Stimulated activated CD8-positive, alpha-beta memory T cell treated with anti-CD3 and anti-CD28 coated beads, Interleukin-7, amount 100 ng/mL, for 24 hours (primary cell): ENCODE data around the gene ARID1B.

ENCODE experiments used
- DNase-seq: peaks from one replicate; pipeline ENCODE4 v3.0.0-alpha.2; 2020; ENCODE audit warnings: low read depth

ARID1B gene

GRCh38 chr6:156826290-156826955 lies 49.2 kb downstream of the ARID1B start:
- no peak for DNase-seq

DNA sequence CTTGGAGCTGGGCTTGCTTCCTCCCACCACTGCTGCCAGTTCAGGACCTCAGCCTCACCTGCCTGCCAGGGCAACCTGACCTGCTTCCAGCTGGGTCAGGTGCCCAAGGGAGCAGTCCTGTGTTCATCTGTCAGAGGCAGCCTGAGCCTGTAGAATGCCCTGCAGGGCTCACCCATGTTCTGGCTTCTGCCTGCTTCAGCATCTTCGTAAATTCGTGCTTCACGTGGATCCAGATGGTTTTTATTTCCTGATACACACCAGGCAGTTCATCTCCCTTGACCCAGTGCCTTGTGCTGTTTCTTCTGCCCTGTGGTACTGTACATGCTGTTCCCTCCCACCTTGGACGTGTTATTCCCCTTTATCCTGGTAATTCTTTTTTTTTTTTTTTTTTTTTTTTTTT lies 50.2 kb downstream of the ARID1B start:
- no peak for DNase-seq

DNA sequence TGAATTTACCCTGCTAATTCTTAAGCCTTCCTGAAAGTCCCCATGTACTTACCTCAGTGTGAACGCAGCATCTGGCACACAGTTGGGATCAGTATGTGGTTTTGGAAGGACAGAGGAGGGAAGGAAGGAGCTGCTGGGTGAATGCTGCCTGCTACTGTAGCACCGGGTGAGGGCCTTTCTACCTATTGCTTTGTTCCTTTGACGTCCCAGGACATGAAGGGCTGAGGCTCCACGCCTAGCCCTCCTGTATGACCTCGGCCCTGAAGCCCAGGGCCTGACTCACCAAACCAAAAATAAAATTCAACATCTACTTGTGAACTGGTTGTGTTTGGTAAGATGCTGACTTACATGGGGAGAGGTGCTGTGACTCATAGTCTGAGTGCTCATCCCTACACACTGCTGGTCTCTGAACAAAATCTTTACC lies 51.1 kb downstream of the ARID1B start:
- no peak for DNase-seq

GRCh38 chr6:156830126-156830525 lies 52.9 kb downstream of the ARID1B start:
- no peak for DNase-seq

DNA sequence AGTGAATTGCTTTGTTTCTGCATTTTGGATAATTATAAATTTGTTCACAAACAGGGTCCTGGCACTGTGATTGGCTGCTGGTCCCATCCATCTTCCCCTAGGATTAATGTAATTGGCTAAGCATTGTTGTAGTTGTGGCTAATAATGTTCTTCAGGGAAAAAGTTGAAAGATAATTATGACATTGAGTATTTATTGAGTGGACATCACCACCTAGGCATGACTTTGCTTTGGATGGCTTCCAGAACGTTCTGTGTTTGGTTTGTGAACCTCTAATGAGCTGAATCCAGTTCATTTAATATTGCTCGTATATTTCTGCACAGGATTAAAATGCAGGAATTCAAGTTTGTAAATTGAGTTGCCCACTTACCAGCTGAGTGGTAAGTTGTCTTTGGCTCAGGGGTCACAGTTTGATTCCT lies 55.1 kb downstream of the ARID1B start:
- DNase-seq = no peak

DNA sequence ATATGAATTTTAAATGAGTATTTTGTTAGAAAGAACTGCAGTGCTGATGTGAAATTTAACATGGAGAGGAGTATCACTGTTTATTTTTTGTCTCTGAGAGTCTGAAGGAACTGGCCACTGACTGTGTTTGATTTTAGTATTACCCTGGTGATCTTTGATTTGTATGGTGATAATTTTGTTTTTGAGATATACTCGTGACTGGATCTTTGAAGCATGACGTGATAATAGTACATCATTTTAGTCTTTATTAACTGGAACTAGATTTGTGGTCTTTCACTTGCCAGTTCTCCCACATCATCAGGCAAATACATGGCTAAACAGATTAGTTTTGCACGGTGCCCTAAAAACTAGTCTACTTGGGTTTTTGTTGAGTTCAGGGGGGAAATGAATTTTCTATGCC lies 55.5 kb downstream of the ARID1B start:
- DNase-seq = no peak

GRCh38 chr6:156833755-156834154 lies 56.6 kb downstream of the ARID1B start:
- DNase-seq = no peak

- no peak for DNase-seq
Measured at GRCh38 chr6:156839129-156839528, 62.0 kb downstream of the ARID1B start.

DNA sequence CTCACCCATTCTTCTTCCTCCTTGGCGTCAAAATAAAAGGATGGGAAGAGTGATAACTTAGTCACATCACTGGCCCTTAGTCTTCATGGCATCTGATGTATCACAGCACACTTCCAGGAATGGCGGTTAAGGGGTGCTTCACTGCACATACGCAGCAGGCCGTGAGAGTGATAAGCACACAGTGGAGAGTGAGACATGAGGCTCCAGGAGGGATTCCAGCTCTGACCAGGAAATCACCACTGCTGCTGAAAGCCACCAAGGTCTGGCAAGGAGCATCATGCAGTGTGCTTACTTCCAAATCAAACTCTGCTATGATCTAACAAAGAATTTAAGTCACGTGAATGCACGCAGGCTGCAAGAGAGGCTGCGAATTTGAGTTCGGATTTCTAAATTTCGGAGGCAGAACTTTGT lies 62.4 kb downstream of the ARID1B start:
- DNase-seq = no peak

DNA sequence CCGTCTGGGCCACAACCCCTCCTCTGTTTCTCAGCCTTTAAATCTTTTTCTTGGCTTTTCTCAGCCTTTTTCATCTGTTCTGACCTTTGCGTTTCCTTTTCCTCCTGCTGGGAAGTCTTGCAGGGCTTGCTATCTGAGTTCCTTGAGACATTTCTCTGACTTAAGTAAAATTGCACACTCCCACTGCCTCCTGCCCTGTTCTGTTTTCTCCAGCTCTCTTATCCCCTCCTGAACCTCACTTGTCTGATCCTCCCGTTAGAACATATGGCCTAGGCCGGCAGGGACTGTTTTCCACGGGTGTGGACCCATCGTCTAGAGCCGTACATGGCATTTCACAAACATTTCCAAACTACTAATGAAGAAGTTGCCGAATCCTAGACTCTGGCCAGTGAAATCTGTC lies 63.0 kb downstream of the ARID1B start:
- no peak for DNase-seq

DNA sequence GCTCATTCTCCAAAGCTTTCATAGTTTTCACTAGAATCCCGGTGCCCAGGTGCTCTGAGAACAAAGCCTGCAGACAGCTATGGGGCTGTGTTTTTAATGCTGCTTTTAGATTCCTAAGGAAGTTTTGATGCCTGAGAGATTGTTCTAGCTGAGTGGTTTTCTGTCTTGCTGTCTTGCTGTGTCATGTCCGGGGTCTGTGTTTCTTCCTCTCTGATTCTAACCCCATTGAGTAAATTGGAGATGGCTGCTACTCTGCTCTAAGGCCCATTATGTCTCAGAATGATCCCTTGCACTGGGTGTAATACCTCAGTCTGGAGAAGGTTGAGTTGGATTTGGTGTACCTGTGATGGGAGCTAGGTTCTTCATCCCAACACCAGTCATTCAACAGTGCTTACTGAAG lies 63.4 kb downstream of the ARID1B start:
- DNase-seq = no peak

DNA sequence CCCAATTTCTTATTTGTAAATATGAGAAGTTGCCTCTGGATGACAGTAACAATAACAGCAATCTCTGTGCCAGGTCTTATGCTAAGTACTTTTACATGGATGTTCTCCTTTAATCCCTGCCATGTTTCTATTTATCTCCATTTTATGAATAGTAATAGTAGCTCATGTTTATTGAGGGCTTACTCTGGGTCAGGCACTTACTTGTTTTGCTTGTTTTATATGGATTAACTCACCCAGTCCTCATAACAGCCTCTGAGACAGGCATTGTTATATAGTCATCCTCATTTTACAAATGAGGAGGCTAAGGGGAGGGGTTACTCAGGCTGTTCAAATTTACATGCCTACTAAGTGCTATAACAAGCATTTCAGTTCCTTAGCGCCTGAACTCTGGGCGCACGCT lies 64.3 kb downstream of the ARID1B start:
- no peak for DNase-seq

DNA sequence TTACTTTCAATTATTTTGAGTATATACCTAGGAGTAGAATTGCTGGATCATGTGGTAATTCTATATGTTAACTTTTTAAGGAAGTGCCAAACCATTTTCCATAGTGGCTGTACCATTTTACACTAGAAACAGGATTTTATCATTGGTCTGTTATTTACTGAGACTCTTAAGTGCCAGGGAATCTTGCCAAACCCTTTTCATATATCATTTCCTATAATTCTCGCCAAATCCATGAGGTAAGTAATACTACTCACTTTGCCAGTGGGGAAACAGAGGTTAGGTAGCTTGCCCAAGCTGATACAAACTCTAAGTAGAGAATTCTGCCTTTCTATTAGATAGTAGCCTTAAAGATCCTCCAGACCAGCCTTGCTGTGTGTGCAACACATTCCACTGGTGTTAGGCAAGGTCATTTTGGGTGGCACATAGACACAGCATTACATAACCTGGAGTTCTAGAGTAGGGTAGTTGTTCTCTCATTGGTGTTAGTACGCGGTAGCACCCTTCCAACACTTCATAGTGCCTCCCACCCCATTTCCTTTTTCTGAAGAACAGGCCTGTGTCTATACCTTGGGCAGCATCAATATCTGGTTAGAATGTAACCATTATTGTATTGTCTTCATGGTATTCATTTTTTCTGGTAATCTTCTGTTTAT lies 65.5 kb downstream of the ARID1B start:
- DNase-seq = no peak

GRCh38 chr6:156844089-156844488 lies 66.9 kb downstream of the ARID1B start:
- no peak for DNase-seq

- DNase-seq = no peak
Measured at GRCh38 chr6:156845454-156846155, 68.4 kb downstream of the ARID1B start.

DNA sequence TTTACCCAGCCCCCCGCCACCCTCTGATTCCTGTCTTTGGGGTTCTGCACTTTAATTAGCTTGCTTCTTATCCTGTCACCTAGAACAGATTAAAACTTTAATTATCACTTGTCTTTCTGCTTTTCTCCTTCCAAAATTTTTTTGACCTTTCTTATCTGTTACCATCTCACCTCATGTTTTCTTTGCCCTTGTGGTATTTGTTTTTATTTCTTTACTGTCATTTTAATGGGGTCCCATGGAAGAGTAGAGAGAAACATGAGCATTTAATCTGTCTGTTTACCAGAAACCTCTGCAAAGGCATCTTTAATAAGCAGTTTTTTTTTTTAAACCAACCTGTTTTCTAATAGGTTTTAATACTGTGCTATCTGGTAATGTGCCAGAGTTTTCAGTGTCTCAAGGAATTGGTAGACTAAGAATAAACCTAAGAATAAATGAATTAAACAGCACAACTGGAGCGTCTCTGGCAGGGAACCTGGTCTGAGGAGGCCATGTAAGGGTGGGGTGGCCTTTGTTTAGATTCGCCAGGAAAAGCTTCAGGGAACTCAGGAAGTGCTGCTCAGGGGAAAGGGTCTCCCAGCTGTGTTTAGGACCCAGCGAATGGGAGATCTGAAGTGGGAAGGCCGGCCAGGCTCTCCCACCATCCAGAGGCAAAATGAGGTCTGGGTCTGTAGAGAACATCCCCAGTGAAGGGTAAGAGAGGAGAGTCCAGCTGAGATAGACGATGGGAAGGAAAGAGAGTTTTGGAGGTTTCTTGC lies 69.8 kb downstream of the ARID1B start:
- no peak for DNase-seq

DNA sequence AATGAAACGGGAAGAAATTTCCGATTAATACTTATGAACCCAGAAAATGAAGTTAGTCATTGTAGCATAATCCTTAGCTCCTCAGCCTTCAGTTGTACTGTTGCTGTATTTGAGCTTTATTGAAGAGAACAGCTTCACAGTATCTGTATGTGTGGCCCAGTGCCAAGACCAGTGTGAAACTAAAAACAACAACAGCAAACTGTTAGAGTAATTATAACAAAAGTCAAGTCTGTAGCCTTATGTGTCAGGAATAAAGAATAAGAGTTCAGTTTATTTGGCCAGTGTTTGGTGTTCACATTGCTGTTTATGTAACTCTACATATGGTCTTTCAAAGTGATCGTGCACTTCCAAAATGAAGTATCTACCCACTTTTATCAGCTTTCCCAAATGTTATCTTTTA lies 70.9 kb downstream of the ARID1B start:
- no peak for DNase-seq

DNA sequence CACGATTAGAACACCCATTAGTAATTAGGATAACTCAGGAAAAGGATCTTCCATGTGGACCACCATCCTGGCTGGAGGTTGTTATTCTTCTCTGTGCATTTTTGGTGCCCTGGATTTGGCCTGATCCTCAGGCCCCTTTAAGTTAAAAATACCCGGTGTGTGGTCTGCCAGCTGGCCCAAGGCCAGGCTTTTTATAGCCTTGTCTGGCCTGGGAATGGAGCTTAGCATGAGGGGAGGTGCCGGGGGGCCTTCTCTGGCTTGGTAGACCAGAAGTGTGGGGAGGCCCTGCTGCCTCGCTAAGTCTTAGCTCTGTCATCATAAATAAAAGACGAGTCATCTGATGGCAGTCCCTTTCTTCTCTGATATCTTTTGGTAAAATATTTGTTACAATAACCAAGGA lies 71.4 kb downstream of the ARID1B start:
- DNase-seq = no peak

DNA sequence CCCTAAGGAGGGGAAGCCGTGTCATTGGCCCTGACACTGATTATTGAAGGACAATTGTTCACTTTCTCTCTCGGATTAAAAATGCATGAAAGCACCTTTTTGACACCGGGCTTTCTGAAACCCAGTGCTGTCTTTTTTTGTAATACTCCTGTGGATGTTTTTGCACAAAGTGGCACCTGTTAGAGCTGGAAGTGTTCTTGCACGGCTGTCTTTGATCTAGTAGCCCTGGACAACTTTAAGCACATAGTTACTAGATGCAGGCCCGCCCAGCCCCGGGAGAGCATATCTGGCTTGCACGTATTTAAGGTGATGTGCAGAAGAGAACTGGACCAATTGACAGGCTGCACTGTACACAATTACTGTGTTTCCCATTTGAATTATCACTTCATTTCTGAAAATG lies 72.6 kb downstream of the ARID1B start:
- DNase-seq = no peak

GRCh38 chr6:156850353-156850752 lies 73.2 kb downstream of the ARID1B start:
- DNase-seq = no peak

GRCh38 chr6:156851454-156851921 lies 74.3 kb downstream of the ARID1B start:
- DNase-seq = no peak

DNA sequence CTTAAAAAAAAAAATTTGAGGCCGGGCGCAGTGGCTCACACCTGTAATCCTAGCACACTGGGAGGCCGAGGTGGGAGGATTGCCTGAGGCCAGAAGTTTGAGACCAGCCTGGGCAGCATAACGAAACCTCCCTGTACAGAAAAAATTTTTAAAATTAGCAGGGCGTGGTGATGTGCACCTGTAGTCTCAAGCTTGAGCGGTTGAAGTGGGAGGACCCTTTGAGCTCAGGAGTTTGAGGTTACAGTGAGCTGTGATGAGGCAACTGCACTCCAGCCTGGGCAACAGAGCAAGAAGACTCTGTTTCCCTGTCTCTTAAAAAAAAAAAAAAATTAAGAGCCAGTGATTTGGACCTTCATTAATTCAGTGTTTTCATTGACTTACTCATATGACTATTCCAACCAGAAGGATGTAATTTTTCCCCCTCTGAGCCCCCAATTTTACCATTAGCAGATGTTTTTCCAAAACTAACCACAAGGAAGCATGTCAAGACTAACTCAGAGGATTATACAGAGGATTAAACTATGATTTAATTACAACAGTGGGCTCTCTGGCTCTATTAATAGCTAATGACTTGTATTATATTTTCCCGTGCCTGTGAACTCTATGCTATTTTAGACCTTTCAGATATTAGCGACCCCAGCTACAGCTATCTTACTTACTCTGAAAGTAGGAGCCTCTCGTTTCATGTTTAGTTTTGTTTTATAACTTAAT lies 75.1 kb downstream of the ARID1B start:
- DNase-seq = no peak
